ENCODE measurements around the gene HOXB9.
A peak's percentile ranks its signal among the peaks of the same experiment; 100 is the strongest.

Gene HOXB9

GRCh38 chr17:48622857-48623256, 3.3 kb downstream of the HOXB9 start:
- no peak for DNase-seq

GRCh38 chr17:48621410-48622392, 4.5 kb downstream of the HOXB9 start:
- DNase-seq: no peak

- no peak for DNase-seq
Observed at GRCh38 chr17:48620461-48621139, 5.6 kb downstream of the HOXB9 start.

GRCh38 chr17:48619826-48620449, 6.2 kb downstream of the HOXB9 start:
- no peak for DNase-seq

- peak; percentile 79 for DNase-seq
Observed at GRCh38 chr17:48618256-48618896, 7.8 kb downstream of the HOXB9 start.

GRCh38 chr17:48617471-48618255, 8.5 kb downstream of the HOXB9 start:
- no peak for DNase-seq

- DNase-seq: no peak
Observed at GRCh38 chr17:48616717-48617470, 9.3 kb downstream of the HOXB9 start.

- no peak for DNase-seq
Observed at GRCh38 chr17:48615963-48616716, 10.0 kb downstream of the HOXB9 start.

- DNase-seq: no peak
Observed at GRCh38 chr17:48615047-48615962, 10.9 kb downstream of the HOXB9 start, which contains the start of gene HOXB8. HOXB8 (minus strand) TSS chr17:48615292; CDS start chr17:48614704, 588 bp downstream.

- no peak for DNase-seq
Observed at GRCh38 chr17:48613862-48614694, 12.1 kb downstream of the HOXB9 start.

GRCh38 chr17:48612854-48613691, 13.1 kb downstream of the HOXB9 start:
- DNase-seq: no peak

- DNase-seq: no peak
Observed at GRCh38 chr17:48612456-48612853, 13.7 kb downstream of the HOXB9 start.

GRCh38 chr17:48611681-48612455, 14.3 kb downstream of the HOXB9 start:
- DNase-seq: no peak

- no peak for DNase-seq
Observed at GRCh38 chr17:48611213-48611612, 14.9 kb downstream of the HOXB9 start.

GRCh38 chr17:48610282-48611211, 15.6 kb downstream of the HOXB9 start, which contains the start of gene HOXB7:
HOXB7 (minus strand) TSS chr17:48611017; CDS start chr17:48610918, 99 bp downstream.
- DNase-seq: peak; percentile 58

Data from activated gamma-delta T cell treated with Interleukin-2 at 50 U/mL for 16 hours (primary cell).